Dermis blood vessel endothelial cell (primary cell): Measurements from ENCODE around the gene CD244. TPM values are rescaled to one million over a fixed set of nuclear protein-coding genes. Genes with fewer than 3 reads are reported as not detected.

Source experiments
- total RNA-seq: library from RNA; depleted of rRNA; stranded (reverse); fragments of >200 nt; gene quantifications from 2 replicates; pipeline ENCODE4 v1.2.3, GENCODE V29; 2014

CD244 gene
- total RNA-seq, 1 donor from 2014 or later, result not detected

Other genes with a start within 250 kb of the CD244 start
- not detected in 2 replicates for gene SLAMF1, start 215.8 kb downstream of the CD244 start, total RNA-seq
- not detected in 2 replicates for gene CD48, start 151.1 kb downstream of the CD244 start, total RNA-seq
- not detected in 2 replicates for gene SLAMF7, start 123.6 kb downstream of the CD244 start, total RNA-seq
- not detected in 2 replicates for gene LY9, start 66.7 kb downstream of the CD244 start, total RNA-seq
- not detected in 2 replicates for gene ITLN1, start 22.3 kb upstream of the CD244 start, total RNA-seq
- not detected in 2 replicates for gene ITLN2, start 91.9 kb upstream of the CD244 start, total RNA-seq
- gene F11R, start 158.3 kb upstream of the CD244 start, total RNA-seq, result 304 and 318 TPM in 2 replicates
- 1.4 and 6.8 TPM in 2 replicates for gene TSTD1, start 176.1 kb upstream of the CD244 start, total RNA-seq
- gene USF1, start 183.1 kb upstream of the CD244 start, total RNA-seq, result 94.3 and 125 TPM in 2 replicates
- gene ARHGAP30, start 207.0 kb upstream of the CD244 start, total RNA-seq, result not detected in 2 replicates
- gene NECTIN4, start 226.7 kb upstream of the CD244 start, total RNA-seq, result 0.17 and 0.28 TPM in 2 replicates
- 0.93 and 1.5 TPM in 2 replicates for gene KLHDC9, start 235.5 kb upstream of the CD244 start, total RNA-seq